ENCODE data around the gene LKAAEAR1.
"Not testable (repeated sequence)": the region's sequence is repeated elsewhere in the genome, so short reads cannot be mapped to it uniquely, and the experiment has no call there.

DNA sequence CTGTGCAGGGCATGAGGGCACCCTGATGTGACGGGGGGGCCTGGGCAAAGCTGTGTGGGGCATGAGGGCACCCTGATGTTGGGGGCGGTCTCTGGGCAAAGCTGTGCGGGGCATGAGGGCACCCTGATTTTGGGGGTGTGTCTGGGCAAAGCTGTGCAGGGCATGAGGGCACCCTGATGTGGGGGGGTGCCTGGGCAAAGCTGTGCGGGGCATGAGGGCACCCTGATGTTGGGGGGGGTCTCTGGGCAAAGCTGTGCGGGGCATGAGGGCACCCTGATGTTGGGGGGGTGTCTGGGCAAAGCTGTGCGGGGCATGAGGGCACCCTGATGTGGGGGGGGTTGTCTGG is 33.2 kb upstream of the LKAAEAR1 start:
- TF ChIP-seq CTCF, POLR2A (IDR thresholded peaks at IDR 0.05): not testable (repeated sequence)
